ENCODE data around the gene OLR1.

DNA sequence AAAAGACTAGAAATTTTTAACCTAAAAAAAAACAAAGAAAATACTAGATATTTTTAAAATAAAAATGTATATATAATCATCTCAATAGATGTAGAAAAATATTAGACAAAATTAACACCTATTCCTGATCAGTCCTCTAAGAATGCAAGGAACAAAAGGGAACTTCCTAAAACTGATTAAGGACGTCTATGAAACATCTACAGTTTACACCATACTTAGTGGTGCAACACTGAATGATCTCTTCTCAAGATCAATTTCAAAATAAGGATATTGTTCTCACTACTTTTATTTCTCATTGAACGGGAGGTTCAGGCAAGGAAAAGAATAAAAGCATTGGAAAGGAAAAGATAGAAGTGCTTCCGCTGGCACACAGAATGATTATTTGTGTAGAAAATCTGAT is 16.0 kb downstream of the OLR1 start:
- TF ChIP-seq, protein P1, sequence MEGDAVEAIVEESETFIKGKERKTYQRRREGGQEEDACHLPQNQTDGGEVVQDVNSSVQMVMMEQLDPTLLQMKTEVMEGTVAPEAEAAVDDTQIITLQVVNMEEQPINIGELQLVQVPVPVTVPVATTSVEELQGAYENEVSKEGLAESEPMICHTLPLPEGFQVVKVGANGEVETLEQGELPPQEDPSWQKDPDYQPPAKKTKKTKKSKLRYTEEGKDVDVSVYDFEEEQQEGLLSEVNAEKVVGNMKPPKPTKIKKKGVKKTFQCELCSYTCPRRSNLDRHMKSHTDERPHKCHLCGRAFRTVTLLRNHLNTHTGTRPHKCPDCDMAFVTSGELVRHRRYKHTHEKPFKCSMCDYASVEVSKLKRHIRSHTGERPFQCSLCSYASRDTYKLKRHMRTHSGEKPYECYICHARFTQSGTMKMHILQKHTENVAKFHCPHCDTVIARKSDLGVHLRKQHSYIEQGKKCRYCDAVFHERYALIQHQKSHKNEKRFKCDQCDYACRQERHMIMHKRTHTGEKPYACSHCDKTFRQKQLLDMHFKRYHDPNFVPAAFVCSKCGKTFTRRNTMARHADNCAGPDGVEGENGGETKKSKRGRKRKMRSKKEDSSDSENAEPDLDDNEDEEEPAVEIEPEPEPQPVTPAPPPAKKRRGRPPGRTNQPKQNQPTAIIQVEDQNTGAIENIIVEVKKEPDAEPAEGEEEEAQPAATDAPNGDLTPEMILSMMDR (IDR thresholded peaks at IDR 0.05): no peak
- no peak for TF ChIP-seq POLR2A (IDR thresholded peaks at IDR 0.05)

Measured in lower leg skin (tissue), 3 donors.